MM.1S (cell line): Measurements from ENCODE around the gene OSBP2.

Experiments
- DNase-seq: peaks from one replicate; pipeline ENCODE4 v3.0.0-alpha.2; 2015
- H2AFZ ChIP-seq: fragments of 300-600 bp; sonication (generic); 2 replicates; pipeline ENCODE4 v1.6.0; 2016; ENCODE audit warnings: antibody characterized with exemption, low read length
- H3F3A ChIP-seq: fragments of 300-600 bp; sonication (generic); 2 replicates; pipeline ENCODE4 v1.6.1; 2016; ENCODE audit warnings: mild to moderate bottlenecking, antibody characterized with exemption, low read length, moderate library complexity, mixed read lengths; ENCODE audit not compliant: insufficient read depth
- H3K27ac ChIP-seq: fragments of 300-600 bp; sonication (generic); 2 replicates; pipeline ENCODE4 v1.5.1; 2016; ENCODE audit warnings: mild to moderate bottlenecking, low read length
- H3K27me3 ChIP-seq: fragments of 300-600 bp; sonication (generic); replicated peaks from 2 replicates; pipeline ENCODE4 v1.6.0; 2016; ENCODE audit warnings: low read length; ENCODE audit not compliant: insufficient read depth
- H3K36me3 ChIP-seq: fragments of 300-600 bp; sonication (generic); replicated peaks from 2 replicates; pipeline ENCODE4 v1.6.1; 2016; ENCODE audit warnings: mild to moderate bottlenecking, low read length, mixed read lengths; ENCODE audit not compliant: insufficient read depth
- H3K4me1 ChIP-seq: fragments of 300-600 bp; sonication (generic); 2 replicates; pipeline ENCODE4 v1.6.1; 2016; ENCODE audit warnings: low read length, mixed read lengths
- H3K4me2 ChIP-seq: fragments of 300-600 bp; sonication (generic); 2 replicates; pipeline ENCODE4 v1.6.0; 2016; ENCODE audit warnings: low read depth, low read length
- H3K4me3 ChIP-seq: fragments of 300-600 bp; sonication (generic); 2 replicates; pipeline ENCODE4 v1.5.1; 2016; ENCODE audit warnings: low read length, mixed read lengths
- H3K79me2 ChIP-seq: fragments of 300-600 bp; sonication (generic); 2 replicates; pipeline ENCODE4 v1.6.1; 2016; ENCODE audit warnings: mixed run types, low read length, mixed read lengths
- H3K9ac ChIP-seq: fragments of 300-600 bp; sonication (generic); 2 replicates; pipeline ENCODE4 v1.6.1; 2016; ENCODE audit warnings: low read length, mixed read lengths
- H3K9me2 ChIP-seq: fragments of 300-600 bp; sonication (generic); replicated peaks from 2 replicates; pipeline ENCODE4 v1.6.1; 2016; ENCODE audit warnings: mild to moderate bottlenecking, low read length, mixed read lengths; ENCODE audit not compliant: insufficient read depth
- H3K9me3 ChIP-seq: fragments of 300-600 bp; sonication (generic); replicated peaks from 2 replicates; pipeline ENCODE4 v1.6.1; 2016; ENCODE audit warnings: mild to moderate bottlenecking, low read length, mixed read lengths; ENCODE audit not compliant: insufficient read depth
- H4K20me1 ChIP-seq: fragments of 300-600 bp; sonication (generic); 2 replicates; pipeline ENCODE4 v1.6.1; 2016; ENCODE audit warnings: mild to moderate bottlenecking, low read length, moderate library complexity, mixed read lengths; ENCODE audit not compliant: insufficient read depth
- EZH2 ChIP-seq: fragments of 300-600 bp; sonication (generic); optimal IDR thresholded peaks from 2 replicates; pipeline ENCODE3; 2017; ENCODE audit warnings: low read depth, mild to moderate bottlenecking, antibody characterized with exemption, low read length, mixed read lengths
- EZH2phosphoT487 ChIP-seq: fragments of 300-600 bp; sonication (generic); IDR thresholded peaks from 2 replicates; pipeline ENCODE4 v1.6.1; 2018; ENCODE audit warnings: antibody characterized with exemption, low read length
- TF ChIP-seq, protein P1 (sequence below): fragments of 300-600 bp; sonication (generic); IDR thresholded peaks from 2 replicates; pipeline ENCODE4 v1.5.1; 2016; ENCODE audit warnings: antibody characterized with exemption, low read length, mixed read lengths

OSBP2 gene

GRCh38 chr22:30837531-30837930 is 142.9 kb downstream of the OSBP2 start:
- no peak for DNase-seq
- Histone ChIP-seq H2AFZ (no peak overlapping the region), H3K4me3 (no peak overlapping the region), H3F3A (no peaks in the 10 kb centered on the region), H4K20me1 (no peaks in the 10 kb centered on the region), H3K9me2 (no peaks in the 10 kb centered on the region), H3K4me2 (no peak overlapping the region), H3K27ac (no peak overlapping the region), H3K9me3 (no peaks in the 10 kb centered on the region), H3K79me2 (no peaks in the 10 kb centered on the region), H3K36me3 (no peaks in the 10 kb centered on the region), H3K27me3 (no peaks in the 10 kb centered on the region), H3K9ac (no peak overlapping the region), H3K4me1 (no peaks in the 10 kb centered on the region)
- TF ChIP-seq EZH2 (no peak), EZH2phosphoT487 (no peak)
- TF ChIP-seq, protein P1, sequence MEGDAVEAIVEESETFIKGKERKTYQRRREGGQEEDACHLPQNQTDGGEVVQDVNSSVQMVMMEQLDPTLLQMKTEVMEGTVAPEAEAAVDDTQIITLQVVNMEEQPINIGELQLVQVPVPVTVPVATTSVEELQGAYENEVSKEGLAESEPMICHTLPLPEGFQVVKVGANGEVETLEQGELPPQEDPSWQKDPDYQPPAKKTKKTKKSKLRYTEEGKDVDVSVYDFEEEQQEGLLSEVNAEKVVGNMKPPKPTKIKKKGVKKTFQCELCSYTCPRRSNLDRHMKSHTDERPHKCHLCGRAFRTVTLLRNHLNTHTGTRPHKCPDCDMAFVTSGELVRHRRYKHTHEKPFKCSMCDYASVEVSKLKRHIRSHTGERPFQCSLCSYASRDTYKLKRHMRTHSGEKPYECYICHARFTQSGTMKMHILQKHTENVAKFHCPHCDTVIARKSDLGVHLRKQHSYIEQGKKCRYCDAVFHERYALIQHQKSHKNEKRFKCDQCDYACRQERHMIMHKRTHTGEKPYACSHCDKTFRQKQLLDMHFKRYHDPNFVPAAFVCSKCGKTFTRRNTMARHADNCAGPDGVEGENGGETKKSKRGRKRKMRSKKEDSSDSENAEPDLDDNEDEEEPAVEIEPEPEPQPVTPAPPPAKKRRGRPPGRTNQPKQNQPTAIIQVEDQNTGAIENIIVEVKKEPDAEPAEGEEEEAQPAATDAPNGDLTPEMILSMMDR = no peak

GRCh38 chr22:30838111-30838510 is 143.4 kb downstream of the OSBP2 start:
- Histone ChIP-seq H3K4me2 (no peak overlapping the region), H3K4me1 (no peaks in the 10 kb centered on the region), H3K9me3 (no peaks in the 10 kb centered on the region), H3K9me2 (no peaks in the 10 kb centered on the region), H3F3A (no peaks in the 10 kb centered on the region), H3K36me3 (no peaks in the 10 kb centered on the region), H3K27me3 (no peaks in the 10 kb centered on the region), H3K79me2 (no peaks in the 10 kb centered on the region), H3K9ac (no peak overlapping the region), H2AFZ (no peak overlapping the region), H4K20me1 (no peaks in the 10 kb centered on the region), H3K27ac (no peak overlapping the region), H3K4me3 (no peak overlapping the region)
- TF ChIP-seq, protein P1 = no peak
- TF ChIP-seq EZH2phosphoT487 (no peak), EZH2 (no peak)
- no peak for DNase-seq

DNA sequence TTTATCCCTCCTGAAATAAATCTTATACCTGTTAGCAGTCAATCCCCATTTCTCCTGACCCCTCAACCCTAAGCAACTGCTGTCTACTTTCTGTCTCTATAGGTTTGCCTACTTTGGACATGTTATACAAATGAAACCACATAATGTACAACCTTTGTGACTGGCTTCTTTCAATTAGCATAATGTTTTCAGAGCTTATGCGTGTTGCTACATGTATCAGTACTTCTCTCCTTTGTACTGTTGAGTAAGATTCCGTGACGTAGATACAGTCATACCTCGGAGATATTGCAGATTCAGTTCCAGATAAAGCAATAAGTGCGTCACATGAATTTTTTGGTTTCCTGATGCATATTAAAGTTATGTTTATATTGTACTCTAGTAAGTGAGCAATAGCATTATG is 146.6 kb downstream of the OSBP2 start:
- no peaks in the 10 kb centered on the region for H3K9me2 ChIP-seq
- no peak overlapping the region for H3K27ac ChIP-seq
- no peak overlapping the region for H3K9ac ChIP-seq
- DNase-seq = no peak
- no peak overlapping the region for H3K4me3 ChIP-seq
- H3K4me1 ChIP-seq = no peaks in the 10 kb centered on the region
- no peak for TF ChIP-seq EZH2
- TF ChIP-seq, protein P1 = no peak
- no peak for TF ChIP-seq EZH2phosphoT487
- no peaks in the 10 kb centered on the region for H3K79me2 ChIP-seq
- H4K20me1 ChIP-seq = no peaks in the 10 kb centered on the region
- no peak overlapping the region for H3K4me2 ChIP-seq
- H3K27me3 ChIP-seq = no peaks in the 10 kb centered on the region
- H3K36me3 ChIP-seq = no peaks in the 10 kb centered on the region
- no peaks in the 10 kb centered on the region for H3K9me3 ChIP-seq
- H2AFZ ChIP-seq = no peak overlapping the region
- H3F3A ChIP-seq = no peaks in the 10 kb centered on the region
